ENCODE results near the gene COL4A4.
A peak's percentile ranks its signal among the peaks of the same experiment; 100 is the strongest.

DNA sequence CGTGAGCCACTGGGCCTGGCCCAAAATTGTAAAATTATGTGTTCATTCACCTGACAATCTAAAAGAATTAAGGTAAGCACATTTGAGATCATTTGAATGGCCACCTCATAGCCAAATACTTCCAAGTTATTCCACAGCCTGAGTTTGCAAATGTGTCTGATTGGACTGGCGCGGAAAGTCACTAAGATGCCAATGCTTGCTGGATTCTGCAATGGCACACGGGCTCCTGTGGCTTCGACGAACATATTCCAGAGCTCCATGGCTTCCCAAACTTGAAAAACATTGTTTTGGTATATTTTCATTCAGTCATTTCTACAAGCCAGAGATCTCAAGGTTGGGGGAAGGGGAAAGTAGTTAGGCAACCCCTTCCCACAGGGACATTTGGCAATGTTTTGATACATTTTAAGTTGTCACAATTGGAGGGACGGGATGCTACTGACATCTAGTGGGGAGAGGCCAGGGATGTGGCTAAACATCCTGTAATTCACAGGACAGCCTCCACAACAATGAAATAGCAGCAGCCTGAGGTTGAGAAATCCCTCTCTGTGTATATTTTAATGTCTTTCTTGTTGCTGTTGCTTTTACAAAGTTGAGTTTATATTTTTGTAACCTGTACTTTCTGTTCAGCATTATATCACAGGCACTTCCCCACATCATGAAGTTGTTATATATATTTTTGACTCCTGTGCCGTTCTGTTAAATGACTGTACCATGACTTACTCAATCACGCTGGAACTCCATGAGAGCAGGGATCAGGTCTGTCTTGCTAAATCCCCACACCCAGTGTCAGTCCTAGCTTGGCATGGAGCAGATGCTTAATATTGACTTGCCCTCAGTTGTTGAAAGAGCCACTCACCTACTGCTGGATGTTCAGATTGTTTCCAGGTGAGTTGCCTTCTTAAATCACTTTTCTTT lies 56.9 kb downstream of the COL4A4 start:
- peak; percentile 93 for TF ChIP-seq CTCF (conservative IDR thresholded peaks at IDR 0.05; ENCODE audit: low read depth, low read length)
- TF ChIP-seq EZH2 (IDR thresholded peaks at IDR 0.05; ENCODE audit: low read length, unreplicated experiment): no peak
- no peak for TF ChIP-seq EZH2phosphoT487 (IDR thresholded peaks at IDR 0.05; ENCODE audit: borderline replicate concordance, low read length)

Data from PC-3 (cell line).